Measurements from ENCODE around the gene MED8. TPM values are rescaled to one million over a fixed set of nuclear protein-coding genes. Genes with fewer than 3 reads are reported as not detected.

Gene MED8
- total RNA-seq, 1 donor from 2014 or later = 83.2 TPM

- Histone ChIP-seq H3K27me3 (ENCODE audit: control insufficient read depth, insufficient read depth, low read length) (no peaks in the 10 kb centered on the region), H3K36me3 (ENCODE audit: control insufficient read depth, insufficient read depth, low read length) (peaks cover 45% of the 10 kb centered on the region), H3K4me3 (ENCODE audit: low read depth, low read length) (no peak overlapping the region)
- TF ChIP-seq CTCF (IDR thresholded peaks at IDR 0.05; ENCODE audit: insufficient read depth, low read length, severe bottlenecking) = no peak
- FAIRE-seq (no peak), DNase-seq (ENCODE audit: low read depth) (no peak)
These were observed 46.8 kb upstream of the MED8 start for GRCh38 chr1:43436371-43436770.

- FAIRE-seq = no peak
- Histone ChIP-seq H3K4me3 (ENCODE audit: low read depth, low read length) (no peak overlapping the region), H3K27me3 (ENCODE audit: control insufficient read depth, insufficient read depth, low read length) (no peaks in the 10 kb centered on the region), H3K36me3 (ENCODE audit: control insufficient read depth, insufficient read depth, low read length) (peaks cover 50% of the 10 kb centered on the region)
- DNase-seq (ENCODE audit: low read depth) = no peak
- no peak for TF ChIP-seq CTCF (IDR thresholded peaks at IDR 0.05; ENCODE audit: insufficient read depth, low read length, severe bottlenecking)
These were observed 45.8 kb upstream of the MED8 start for GRCh38 chr1:43435146-43436145.

GRCh38 chr1:43434256-43434655 lies 44.7 kb upstream of the MED8 start:
- Histone ChIP-seq H3K36me3 (ENCODE audit: control insufficient read depth, insufficient read depth, low read length) (peaks cover 55% of the 10 kb centered on the region), H3K27me3 (ENCODE audit: control insufficient read depth, insufficient read depth, low read length) (no peaks in the 10 kb centered on the region), H3K4me3 (ENCODE audit: low read depth, low read length) (no peak overlapping the region)
- no peak for DNase-seq (ENCODE audit: low read depth)
- no peak for TF ChIP-seq CTCF (IDR thresholded peaks at IDR 0.05; ENCODE audit: insufficient read depth, low read length, severe bottlenecking)
- no peak for FAIRE-seq

GRCh38 chr1:43432907-43433306 lies 43.3 kb upstream of the MED8 start:
- H3K36me3 ChIP-seq (ENCODE audit: control insufficient read depth, insufficient read depth, low read length) = peaks cover 55% of the 10 kb centered on the region
- H3K27me3 ChIP-seq (ENCODE audit: control insufficient read depth, insufficient read depth, low read length) = no peaks in the 10 kb centered on the region
- no peak for TF ChIP-seq CTCF (IDR thresholded peaks at IDR 0.05; ENCODE audit: insufficient read depth, low read length, severe bottlenecking)
- no peak overlapping the region for H3K4me3 ChIP-seq (ENCODE audit: low read depth, low read length)
- FAIRE-seq = no peak
- DNase-seq (ENCODE audit: low read depth) = no peak

GRCh38 chr1:43432171-43432860 lies 42.7 kb upstream of the MED8 start:
- DNase-seq (ENCODE audit: low read depth) (no peak), FAIRE-seq (no peak)
- H3K36me3 ChIP-seq (ENCODE audit: control insufficient read depth, insufficient read depth, low read length) = peaks cover 55% of the 10 kb centered on the region
- no peaks in the 10 kb centered on the region for H3K27me3 ChIP-seq (ENCODE audit: control insufficient read depth, insufficient read depth, low read length)
- no peak overlapping the region for H3K4me3 ChIP-seq (ENCODE audit: low read depth, low read length)
- no peak for TF ChIP-seq CTCF (IDR thresholded peaks at IDR 0.05; ENCODE audit: insufficient read depth, low read length, severe bottlenecking)
